Measurements from ENCODE around the gene FLOT1. TPM values are rescaled to one million over a fixed set of nuclear protein-coding genes. Genes with fewer than 3 reads are reported as not detected.

Gene FLOT1
- total and polyA plus RNA-seq, 2 of the 13 experiments (the other 11 are each of a cell fraction or from before 2014, with no cell fraction given), result 82.3 to 130 TPM

GRCh38 chr6:30781743-30782424, 39.4 kb upstream of the FLOT1 start (continued):
- TF ChIP-seq DNMT3B (CRISPR knock-in tag; conservative IDR thresholded peaks at IDR 0.05) (peak; percentile 97; the same call in 1 of the 2 replicates), PHF8 (CRISPR knock-in tag; IDR thresholded peaks at IDR 0.05) (peak; percentile 63), ZNF850 (CRISPR knock-in tag; conservative IDR thresholded peaks at IDR 0.05) (no peak), ZNF160 (CRISPR knock-in tag; IDR thresholded peaks at IDR 0.05) (no peak), NFKB2 (CRISPR knock-in tag; IDR thresholded peaks at IDR 0.05; ENCODE audit: borderline replicate concordance) (peak; percentile 33; the same call in 1 of the 2 replicates), KDM5A (IDR thresholded peaks at IDR 0.05; ENCODE audit: borderline replicate concordance, low read length) (peak; percentile 38; the same call in 1 of the 2 replicates), GTF2F1 (IDR thresholded peaks at IDR 0.05; ENCODE audit: low read length) (peak; percentile 55; the same call in 1 of the 2 replicates), HDAC1 (CRISPR knock-in tag; IDR thresholded peaks at IDR 0.05) (peak; percentile 91), ZNF441 (CRISPR knock-in tag; IDR thresholded peaks at IDR 0.05; ENCODE audit: borderline replicate concordance) (peak; percentile 89), NAIF1 (CRISPR knock-in tag; IDR thresholded peaks at IDR 0.05; ENCODE audit: borderline replicate concordance) (peak; percentile 94; the same call in 1 of the 2 replicates), ZNF282 (IDR thresholded peaks at IDR 0.05; ENCODE audit: partially characterized antibody) (no peak), SALL1 (CRISPR knock-in tag; IDR thresholded peaks at IDR 0.05) (peak; percentile 100), POGK (CRISPR knock-in tag; conservative IDR thresholded peaks at IDR 0.05) (peak; percentile 53), TFDP2 (CRISPR knock-in tag; IDR thresholded peaks at IDR 0.05) (peak; percentile 78), ZC3H13 (CRISPR knock-in tag; IDR thresholded peaks at IDR 0.05) (no peak), NFYB (CRISPR knock-in tag; IDR thresholded peaks at IDR 0.05) (peak; percentile 26; the same call in 1 of the 2 replicates), STAG1 (CRISPR knock-in tag; IDR thresholded peaks at IDR 0.05) (peak; percentile 44), CC2D1A (CRISPR knock-in tag; IDR thresholded peaks at IDR 0.05) (no peak), CREM (IDR thresholded peaks at IDR 0.05) (peak; percentile 95), CREM (CRISPR knock-in tag; IDR thresholded peaks at IDR 0.05) (no peak), ZNF280D (CRISPR knock-in tag; IDR thresholded peaks at IDR 0.05) (peak; percentile 60; the same call in 1 of the 2 replicates), SRSF4 (IDR thresholded peaks at IDR 0.05; ENCODE audit: low read depth, low read length, poor library complexity, severe bottlenecking) (no peak), HMG20B (CRISPR knock-in tag; conservative IDR thresholded peaks at IDR 0.05) (peak; percentile 91)
- TF ChIP-seq, protein P1, sequence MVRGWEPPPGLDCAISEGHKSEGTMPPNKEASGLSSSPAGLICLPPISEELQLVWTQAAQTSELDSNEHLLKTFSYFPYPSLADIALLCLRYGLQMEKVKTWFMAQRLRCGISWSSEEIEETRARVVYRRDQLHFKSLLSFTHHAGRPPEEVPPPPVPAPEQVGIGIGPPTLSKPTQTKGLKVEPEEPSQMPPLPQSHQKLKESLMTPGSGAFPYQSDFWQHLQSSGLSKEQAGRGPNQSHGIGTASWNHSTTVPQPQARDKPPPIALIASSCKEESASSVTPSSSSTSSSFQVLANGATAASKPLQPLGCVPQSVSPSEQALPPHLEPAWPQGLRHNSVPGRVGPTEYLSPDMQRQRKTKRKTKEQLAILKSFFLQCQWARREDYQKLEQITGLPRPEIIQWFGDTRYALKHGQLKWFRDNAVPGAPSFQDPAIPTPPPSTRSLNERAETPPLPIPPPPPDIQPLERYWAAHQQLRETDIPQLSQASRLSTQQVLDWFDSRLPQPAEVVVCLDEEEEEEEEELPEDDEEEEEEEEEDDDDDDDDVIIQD (CRISPR knock-in tag; IDR thresholded peaks at IDR 0.05; ENCODE audit: low read depth), result peak; percentile 94
